ENCODE results near the gene INHA. TPM values are rescaled to one million over a fixed set of nuclear protein-coding genes. Genes with fewer than 3 reads are reported as not detected.

The INHA gene
- polyA plus RNA-seq, 1 of the 3 experiments (the other 2 are of a cell fraction) = 1.2 TPM

DNA sequence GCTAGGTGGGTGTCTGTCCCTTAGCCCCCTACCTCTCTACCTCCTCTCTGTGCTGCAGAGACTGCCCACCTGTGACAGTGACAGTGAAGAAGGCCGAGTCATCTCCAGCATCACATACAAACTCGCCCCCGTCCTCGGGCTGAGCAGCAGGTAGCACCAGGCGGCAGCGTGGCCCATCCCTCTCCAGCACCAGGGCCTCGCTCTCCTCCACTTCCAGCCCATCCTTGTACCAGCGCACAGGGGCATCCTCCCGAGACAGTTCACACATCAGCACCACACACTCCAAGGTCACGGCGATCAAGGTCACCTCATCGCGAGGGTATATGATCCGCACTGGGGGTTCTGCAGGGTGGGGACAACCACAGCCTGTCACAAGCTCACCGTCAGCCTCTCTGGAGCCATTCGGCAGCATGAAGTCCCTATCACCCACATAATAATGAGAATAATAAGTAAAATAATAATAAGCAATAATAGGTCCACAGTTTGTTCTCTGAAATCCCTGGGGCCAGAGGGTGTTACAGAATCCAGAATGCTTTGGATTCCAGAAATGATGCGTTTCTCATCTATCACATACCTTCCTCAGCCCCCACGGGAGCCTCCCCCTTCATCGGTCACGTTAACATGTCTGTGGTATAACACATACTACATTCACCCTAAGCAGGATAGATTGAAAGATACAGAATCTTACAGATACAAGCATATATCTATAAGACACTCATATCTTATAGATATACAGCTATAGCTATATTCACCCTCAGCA lies 12.8 kb upstream of the INHA start:
- WGBS (ENCODE audit: low lambda C conversion rate) = 78% methylated on average over 18 of the region's 20 CpGs
- Histone ChIP-seq H3K4me2 (no peak overlapping the region), H3K27me3 (ENCODE audit: insufficient read depth) (no peaks in the 10 kb centered on the region), H3K4me1 (ENCODE audit: control insufficient read depth in 1 of 2, insufficient read depth in 2 of 2, low read depth in 1 of 2, low read length in 1 of 2) (peaks cover 0 to 10% of the 10 kb centered on the region in 2 experiments; a peak in 1 of 4 replicates), H4K20me1 (ENCODE audit: insufficient read depth) (no peaks in the 10 kb centered on the region), H3K9ac (no peak overlapping the region), H3K36me3 (replicated peaks in 1 of 2; ENCODE audit: control insufficient read depth in 1 of 2, insufficient read depth in 2 of 2, low read length in 1 of 2) (peaks cover 0 to 10% of the 10 kb centered on the region in 2 experiments), H3K9me2 (no peaks in the 10 kb centered on the region), H3K79me2 (ENCODE audit: insufficient read depth) (no peaks in the 10 kb centered on the region), H3K4me3 (ENCODE audit: low read depth in 2 of 2, low read length in 1 of 2) (no peak overlapping the region), H2AFZ (ENCODE audit: low read depth) (no peak overlapping the region), H3F3A (replicated peaks; ENCODE audit: insufficient read depth) (peaks cover 2% of the 10 kb centered on the region), H3K9me3 (no peaks in the 10 kb centered on the region), H3K27ac (ENCODE audit: low read depth in 2 of 2, low read length in 1 of 2) (no peak overlapping the region)
- CTCF ChIA-PET = interaction anchor here (0.8 to 7.5 kb wide), 31 partner anchors 8 to 246 kb away, joined by 3 to 107 read pairs (median 6); partner anchors contain the start of genes CHPF, DES, INHA and OBSL1
- POLR2A ChIA-PET = interaction anchor here (0.9 to 3.6 kb wide), 4 partner anchors 7 to 74 kb away, joined by 3 to 18 read pairs (median 6); partner anchors contain the start of gene STK11IP
- DNase-seq = no peak
- TF ChIP-seq RAD21 (IDR thresholded peaks at IDR 0.05; ENCODE audit: low read length) = no peak
- no peak for TF ChIP-seq JUND (IDR thresholded peaks at IDR 0.05)
- no peak for TF ChIP-seq GABPA (IDR thresholded peaks at IDR 0.05; ENCODE audit: low read depth)
- TF ChIP-seq TAF1 (IDR thresholded peaks at IDR 0.05; ENCODE audit: borderline replicate concordance, low read depth, low read length) = no peak
- TF ChIP-seq, protein P1, sequence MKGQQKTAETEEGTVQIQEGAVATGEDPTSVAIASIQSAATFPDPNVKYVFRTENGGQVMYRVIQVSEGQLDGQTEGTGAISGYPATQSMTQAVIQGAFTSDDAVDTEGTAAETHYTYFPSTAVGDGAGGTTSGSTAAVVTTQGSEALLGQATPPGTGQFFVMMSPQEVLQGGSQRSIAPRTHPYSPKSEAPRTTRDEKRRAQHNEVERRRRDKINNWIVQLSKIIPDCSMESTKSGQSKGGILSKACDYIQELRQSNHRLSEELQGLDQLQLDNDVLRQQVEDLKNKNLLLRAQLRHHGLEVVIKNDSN (IDR thresholded peaks at IDR 0.05; ENCODE audit: borderline replicate concordance, low read depth) = no peak
- no peak for TF ChIP-seq GATA2 (CRISPR knock-in tag; IDR thresholded peaks at IDR 0.05)
- TF ChIP-seq, protein P2, sequence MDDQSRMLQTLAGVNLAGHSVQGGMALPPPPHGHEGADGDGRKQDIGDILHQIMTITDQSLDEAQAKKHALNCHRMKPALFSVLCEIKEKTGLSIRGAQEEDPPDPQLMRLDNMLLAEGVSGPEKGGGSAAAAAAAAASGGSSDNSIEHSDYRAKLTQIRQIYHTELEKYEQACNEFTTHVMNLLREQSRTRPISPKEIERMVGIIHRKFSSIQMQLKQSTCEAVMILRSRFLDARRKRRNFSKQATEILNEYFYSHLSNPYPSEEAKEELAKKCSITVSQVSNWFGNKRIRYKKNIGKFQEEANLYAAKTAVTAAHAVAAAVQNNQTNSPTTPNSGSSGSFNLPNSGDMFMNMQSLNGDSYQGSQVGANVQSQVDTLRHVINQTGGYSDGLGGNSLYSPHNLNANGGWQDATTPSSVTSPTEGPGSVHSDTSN (IDR thresholded peaks at IDR 0.05) = no peak
- TF ChIP-seq ELF1 (IDR thresholded peaks at IDR 0.05) = no peak

DNA sequence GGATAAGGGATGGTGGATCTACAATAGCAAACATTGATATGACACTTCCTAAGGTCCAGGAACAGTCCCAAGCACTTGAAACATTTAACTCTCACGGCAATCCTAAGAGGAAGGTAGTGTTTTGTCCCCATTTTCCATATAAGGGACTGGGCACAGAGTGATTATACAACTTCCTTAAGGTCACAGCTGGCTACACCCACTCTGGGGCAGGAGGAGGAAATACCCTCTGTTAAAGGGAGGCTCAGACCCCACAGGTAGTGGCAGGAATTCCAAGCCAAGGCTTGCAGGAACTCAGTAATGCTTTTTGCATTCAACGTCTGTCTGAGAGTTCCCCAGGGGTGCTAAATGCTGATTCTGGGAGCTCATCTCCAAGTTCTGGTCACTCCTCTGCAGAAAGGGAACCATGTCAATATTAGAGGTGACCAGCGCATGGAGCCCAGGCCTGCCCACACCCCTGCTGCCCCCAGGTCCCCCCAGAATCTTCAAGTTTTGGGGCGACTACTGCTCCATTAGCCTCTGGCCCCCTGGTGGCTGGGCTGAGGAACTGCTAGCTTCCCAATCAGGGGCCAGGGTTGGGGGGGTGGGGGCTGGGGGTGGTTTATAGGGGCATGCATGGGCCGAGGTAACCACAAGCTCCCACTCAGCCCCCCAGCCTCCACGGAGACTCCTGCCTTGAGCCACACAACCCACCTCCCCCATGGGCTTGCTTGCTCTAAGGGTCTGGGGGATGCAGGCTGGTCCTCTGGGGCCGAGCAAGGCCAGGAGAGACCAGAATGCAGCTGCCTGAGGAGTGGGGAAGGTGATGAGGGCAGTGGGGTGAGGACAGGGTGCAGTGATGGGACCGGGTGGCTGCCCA lies 11.8 kb upstream of the INHA start:
- Histone ChIP-seq H4K20me1 (ENCODE audit: insufficient read depth) (no peaks in the 10 kb centered on the region), H3K36me3 (replicated peaks in 1 of 2; ENCODE audit: control insufficient read depth in 1 of 2, insufficient read depth in 2 of 2, low read length in 1 of 2) (peaks cover 0 to 12% of the 10 kb centered on the region in 2 experiments), H3K9me3 (no peaks in the 10 kb centered on the region), H3K79me2 (ENCODE audit: insufficient read depth) (no peaks in the 10 kb centered on the region), H3K4me2 (no peak overlapping the region), H3F3A (replicated peaks; ENCODE audit: insufficient read depth) (peaks cover 2% of the 10 kb centered on the region), H3K9ac (no peak overlapping the region), H3K27ac (ENCODE audit: low read depth in 2 of 2, low read length in 1 of 2) (no peak overlapping the region), H3K4me3 (ENCODE audit: low read depth in 2 of 2, low read length in 1 of 2) (no peak overlapping the region), H2AFZ (ENCODE audit: low read depth) (no peak overlapping the region), H3K4me1 (ENCODE audit: control insufficient read depth in 1 of 2, insufficient read depth in 2 of 2, low read depth in 1 of 2, low read length in 1 of 2) (peaks cover 0 to 10% of the 10 kb centered on the region in 2 experiments; a peak in 1 of 4 replicates), H3K27me3 (ENCODE audit: insufficient read depth) (no peaks in the 10 kb centered on the region), H3K9me2 (no peaks in the 10 kb centered on the region)
- ChIA-PET CTCF (interaction anchor here (0.7 to 7.5 kb wide), 43 partner anchors 9 to 261 kb away, joined by 3 to 107 read pairs (median 5); partner anchors contain the start of genes CHPF, DES, INHA and OBSL1), POLR2A (interaction anchor here (0.9 to 3.6 kb wide), 5 partner anchors 8 to 73 kb away, joined by 3 to 18 read pairs (median 4); partner anchors contain the start of gene STK11IP)
- 26% methylated on average over 6 of the region's 8 CpGs for WGBS (ENCODE audit: low lambda C conversion rate)
- TF ChIP-seq GATA2 (CRISPR knock-in tag; IDR thresholded peaks at IDR 0.05) (no peak), SMC3 (IDR thresholded peaks at IDR 0.05; ENCODE audit: low read depth, low read length) (0 out of 2 replicates have a peak, but pooled peaks have one; percentile 9), MEF2A (IDR thresholded peaks at IDR 0.05; ENCODE audit: borderline replicate concordance, low read depth) (no peak)
- TF ChIP-seq, protein P3, sequence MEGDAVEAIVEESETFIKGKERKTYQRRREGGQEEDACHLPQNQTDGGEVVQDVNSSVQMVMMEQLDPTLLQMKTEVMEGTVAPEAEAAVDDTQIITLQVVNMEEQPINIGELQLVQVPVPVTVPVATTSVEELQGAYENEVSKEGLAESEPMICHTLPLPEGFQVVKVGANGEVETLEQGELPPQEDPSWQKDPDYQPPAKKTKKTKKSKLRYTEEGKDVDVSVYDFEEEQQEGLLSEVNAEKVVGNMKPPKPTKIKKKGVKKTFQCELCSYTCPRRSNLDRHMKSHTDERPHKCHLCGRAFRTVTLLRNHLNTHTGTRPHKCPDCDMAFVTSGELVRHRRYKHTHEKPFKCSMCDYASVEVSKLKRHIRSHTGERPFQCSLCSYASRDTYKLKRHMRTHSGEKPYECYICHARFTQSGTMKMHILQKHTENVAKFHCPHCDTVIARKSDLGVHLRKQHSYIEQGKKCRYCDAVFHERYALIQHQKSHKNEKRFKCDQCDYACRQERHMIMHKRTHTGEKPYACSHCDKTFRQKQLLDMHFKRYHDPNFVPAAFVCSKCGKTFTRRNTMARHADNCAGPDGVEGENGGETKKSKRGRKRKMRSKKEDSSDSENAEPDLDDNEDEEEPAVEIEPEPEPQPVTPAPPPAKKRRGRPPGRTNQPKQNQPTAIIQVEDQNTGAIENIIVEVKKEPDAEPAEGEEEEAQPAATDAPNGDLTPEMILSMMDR (IDR thresholded peaks at IDR 0.05) = peak; percentile 70
- DNase-seq = peak; percentile 90
